SK-N-SH (cell line): ENCODE data around the gene FOXK2. TPM values are rescaled to one million over a fixed set of nuclear protein-coding genes. Genes with fewer than 3 reads are reported as not detected.

Experiments
- CTCF ChIA-PET: fragments of 300-600, 350-600 bp; formaldehyde crosslinking; extraction: SDS; loops from one replicate; lab custom pipeline; 2021; lab: Yijun Ruan, JAX
- POLR2A ChIA-PET: fragments of 350-600 bp; sonication (Branson Sonifier 250); formaldehyde crosslinking; extraction: SDS; loops from one replicate; lab custom pipeline; 2020; ENCODE audit warnings: antibody characterized with exemption, inconsistent platforms; lab: Yijun Ruan, JAX
- DNase-seq: peaks from one replicate; pipeline ENCODE4 v3.0.0; 2012
- H2AFZ ChIP-seq: fragments of 200-600 bp; sonication (generic); 2 replicates; pipeline ENCODE4 v1.8.1; 2016; ENCODE audit warnings: antibody characterized with exemption, mild to moderate bottlenecking, low read depth
- H3F3A ChIP-seq: fragments of 200-600 bp; sonication (generic); replicated peaks from 2 replicates; pipeline ENCODE3; 2016; ENCODE audit warnings: antibody characterized with exemption, mild to moderate bottlenecking; ENCODE audit not compliant: insufficient read depth
- H3K27ac ChIP-seq, 2 experiments: fragments of 200-500 bp in 1 of 2; fragments of 200-600 bp in 1 of 2; sonication (Bioruptor generic) in 1 of 2; sonication (generic), shearing (Covaris generic) in 1 of 2; 2 replicates each; pipeline versions ENCODE4 v1.5.1 to v1.6.1; 2014 to 2016; ENCODE audit warnings: low read depth in 2 of 2, inconsistent platforms in 1 of 2, low read length in 1 of 2, mild to moderate bottlenecking in 1 of 2, mixed read lengths in 1 of 2
- H3K27me3 ChIP-seq: fragments of 200-600 bp; sonication (generic), shearing (Covaris generic); 2 replicates; pipeline ENCODE4 v1.6.1; 2016; ENCODE audit warnings: mixed run types; ENCODE audit not compliant: insufficient read depth
- H3K36me3 ChIP-seq, 2 experiments: fragments of 200-500 bp in 1 of 2; fragments of 200-600 bp in 1 of 2; sonication (Bioruptor generic) in 1 of 2; sonication (generic) in 1 of 2; replicated peaks in 1 of 2; 2 replicates each; pipeline versions ENCODE3 to v1.5.1; 2014 to 2016; ENCODE audit warnings: low read length in 1 of 2, mild to moderate bottlenecking in 1 of 2; ENCODE audit not compliant: insufficient read depth in 2 of 2, control insufficient read depth in 1 of 2
- H3K4me1 ChIP-seq, 2 experiments: fragments of 200-500 bp in 1 of 2; fragments of 200-600 bp in 1 of 2; sonication (Bioruptor generic) in 1 of 2; sonication (generic), shearing (Covaris generic) in 1 of 2; 2 replicates each; pipeline versions ENCODE4 v1.5.1 to v1.6.1; 2014 to 2016; ENCODE audit warnings: low read depth in 1 of 2, low read length in 1 of 2, mixed run types in 1 of 2; ENCODE audit not compliant: insufficient read depth in 2 of 2, control insufficient read depth in 1 of 2
- H3K4me2 ChIP-seq: fragments of 200-600 bp; sonication (generic), shearing (Covaris generic); 2 replicates; pipeline ENCODE4 v1.6.1; 2017; ENCODE audit warnings: mixed run types
- H3K4me3 ChIP-seq, 2 experiments: fragments of 200-500 bp in 1 of 2; fragments of 200-600 bp in 1 of 2; sonication (Bioruptor generic) in 1 of 2; sonication (generic), shearing (Covaris generic) in 1 of 2; 2 replicates each; pipeline versions ENCODE4 v1.5.1 to v1.8.1; 2014 to 2016; ENCODE audit warnings: low read depth in 2 of 2, inconsistent platforms in 1 of 2, low read length in 1 of 2, mild to moderate bottlenecking in 1 of 2, mixed read lengths in 1 of 2, moderate library complexity in 1 of 2
- H3K79me2 ChIP-seq: fragments of 200-600 bp; sonication (generic); 2 replicates; pipeline ENCODE4 v1.8.1; 2017; ENCODE audit warnings: mild to moderate bottlenecking; ENCODE audit not compliant: insufficient read depth
- H3K9ac ChIP-seq: fragments of 200-600 bp; sonication (generic); 2 replicates; pipeline ENCODE4 v1.6.1; 2017; ENCODE audit warnings: mixed run types
- H3K9me2 ChIP-seq: fragments of 200-600 bp; sonication (generic); 2 replicates; pipeline ENCODE4 v1.6.1; 2017; ENCODE audit warnings: mixed run types
- H3K9me3 ChIP-seq: fragments of 200-600 bp; sonication (generic); 2 replicates; pipeline ENCODE4 v1.6.1; 2017; ENCODE audit warnings: mixed run types, mild to moderate bottlenecking, moderate library complexity
- H4K20me1 ChIP-seq: fragments of 200-600 bp; sonication (generic); 2 replicates; pipeline ENCODE4 v1.6.1; 2017; ENCODE audit warnings: mild to moderate bottlenecking, mixed run types; ENCODE audit not compliant: insufficient read depth
- CHD2 ChIP-seq: fragments of 150-350 bp; IDR thresholded peaks from 2 replicates; pipeline ENCODE4 v1.6.1; 2018; ENCODE audit warnings: low read length; ENCODE audit not compliant: partially characterized antibody
- EZH2phosphoT487 ChIP-seq: fragments of 200-600 bp; sonication (generic); IDR thresholded peaks from 2 replicates; pipeline ENCODE4 v1.6.1; 2017; ENCODE audit warnings: low read depth, mixed run types, mild to moderate bottlenecking, antibody characterized with exemption, moderate library complexity, borderline replicate concordance
- FOSL2 ChIP-seq: IDR thresholded peaks from 2 replicates; pipeline ENCODE4 v1.4.0; 2012; ENCODE audit warnings: low read depth, mild to moderate bottlenecking, moderate library complexity, borderline replicate concordance
- FOXM1 ChIP-seq: IDR thresholded peaks from 2 replicates; pipeline ENCODE4 v1.4.0; 2012; ENCODE audit warnings: low read depth, mild to moderate bottlenecking
- JUND ChIP-seq: IDR thresholded peaks from 2 replicates; pipeline ENCODE4 v1.4.0; 2012
- MAX ChIP-seq: IDR thresholded peaks from 2 replicates; pipeline ENCODE4 v1.4.0; 2012; ENCODE audit warnings: low read depth
- MEF2A ChIP-seq: IDR thresholded peaks from 2 replicates; pipeline ENCODE4 v1.4.0; 2012; ENCODE audit warnings: low read depth, borderline replicate concordance
- MXI1 ChIP-seq: IDR thresholded peaks from 2 replicates; pipeline ENCODE4 v1.6.1; 2012; ENCODE audit warnings: mild to moderate bottlenecking, low read depth, low read length, improper control_type of control experiment
- NFIC ChIP-seq: IDR thresholded peaks from 2 replicates; pipeline ENCODE4 v1.4.0; 2012; ENCODE audit warnings: borderline replicate concordance
- PBX3 ChIP-seq: IDR thresholded peaks from 2 replicates; pipeline ENCODE4; 2012
- RAD21 ChIP-seq: IDR thresholded peaks from 2 replicates; pipeline ENCODE4 v1.6.1; 2012; ENCODE audit warnings: mild to moderate bottlenecking, low read length
- SIN3A ChIP-seq: IDR thresholded peaks from 2 replicates; pipeline ENCODE4 v1.6.1; 2012; ENCODE audit warnings: low read depth, mild to moderate bottlenecking, low read length, moderate library complexity, borderline replicate concordance
- TEAD4 ChIP-seq: IDR thresholded peaks from 2 replicates; pipeline ENCODE4 v1.4.0; 2012; ENCODE audit warnings: mild to moderate bottlenecking, borderline replicate concordance; ENCODE audit not compliant: insufficient read depth
- USF1 ChIP-seq: IDR thresholded peaks from 2 replicates; pipeline ENCODE4 v1.4.0; 2012; ENCODE audit warnings: low read depth, borderline replicate concordance
- WGBS: methylation state at CpG from one replicate; pipeline ENCODE4 v1.1.6; 2017; ENCODE audit warnings: low lambda C conversion rate; 5-methylcytosine and 5-hydroxymethylcytosine counted together
- polyA plus RNA-seq, 3 experiments: library from polyadenylated mRNA; depleted of rRNA; stranded (reverse); fragments of >200 nt; gene quantifications; 2 replicates each; pipeline ENCODE4 v1.2.3, GENCODE V29; 2012

FOXK2 gene
- polyA plus RNA-seq, 1 of the 3 experiments (the other 2 are of a cell fraction) = 36.4 TPM

- no peaks in the 10 kb centered on the region for H3K9me2 ChIP-seq
- H2AFZ ChIP-seq = no peak overlapping the region
- peak overlapping the region; percentile 82; the same call in 1 of the 2 replicates for H3K4me2 ChIP-seq
- CTCF ChIA-PET = no interaction called here
- WGBS = 93% methylated on average over 22 of the region's 22 CpGs
- POLR2A ChIA-PET = no interaction called here
- H4K20me1 ChIP-seq = peaks cover 30% of the 10 kb centered on the region
- no peaks in the 10 kb centered on the region for H3K9me3 ChIP-seq
- H3K27me3 ChIP-seq = no peaks in the 10 kb centered on the region
- peaks cover 14% of the 10 kb centered on the region for H3F3A ChIP-seq
- H3K4me3 ChIP-seq = no peak overlapping the region
- H3K9ac ChIP-seq = no peak overlapping the region
- no peak overlapping the region for H3K27ac ChIP-seq
- TF ChIP-seq MXI1 (no peak), FOSL2 (no peak), FOXM1 (no peak), SIN3A (no peak), CHD2 (no peak), USF1 (no peak), MAX (no peak), MEF2A (no peak), TEAD4 (no peak), NFIC (no peak), JUND (no peak), PBX3 (no peak), EZH2phosphoT487 (no peak)
- TF ChIP-seq, all 33 proteins: peak for 0
- peaks cover 10 to 12% of the 10 kb centered on the region in 2 experiments; a peak in 3 of 4 replicates for H3K4me1 ChIP-seq
- H3K79me2 ChIP-seq = peaks cover 35% of the 10 kb centered on the region
- DNase-seq = no peak
- peaks cover 0 to 13% of the 10 kb centered on the region in 2 experiments for H3K36me3 ChIP-seq
Measured at GRCh38 chr17:82649501-82650261, 130.1 kb downstream of the FOXK2 start.

GRCh38 chr17:82650723-82651122 lies 131.2 kb downstream of the FOXK2 start:
- Histone ChIP-seq H3K4me1 (peaks cover 10 to 12% of the 10 kb centered on the region in 2 experiments; a peak in 3 of 4 replicates), H3K27ac (no peak overlapping the region), H3K9me2 (no peaks in the 10 kb centered on the region)
- POLR2A ChIA-PET = no interaction called here
- no peak for TF ChIP-seq RAD21
- TF ChIP-seq, all 33 proteins: peak for 0
- H3K4me3 ChIP-seq = no peak overlapping the region
- no peak overlapping the region for H3K9ac ChIP-seq
- H3K36me3 ChIP-seq = peaks cover 0 to 8% of the 10 kb centered on the region in 2 experiments
- no peak overlapping the region for H3K4me2 ChIP-seq
- H4K20me1 ChIP-seq = peaks cover 20% of the 10 kb centered on the region
- no peaks in the 10 kb centered on the region for H3K27me3 ChIP-seq
- no peaks in the 10 kb centered on the region for H3K9me3 ChIP-seq
- CTCF ChIA-PET = no interaction called here
- DNase-seq = no peak
- no peak overlapping the region for H2AFZ ChIP-seq
- peaks cover 12% of the 10 kb centered on the region for H3F3A ChIP-seq
- H3K79me2 ChIP-seq = peaks cover 25% of the 10 kb centered on the region
- WGBS = 92% methylated on average over 10 of the region's 10 CpGs
